Renal pelvis (tissue), 4 donors: ENCODE data around the gene ABL1. TPM values are rescaled to one million over a fixed set of nuclear protein-coding genes. Genes with fewer than 3 reads are reported as not detected.

Experiments
- DNase-seq: peaks from one replicate; pipeline ENCODE4 v3.0.0-alpha.2; 2013
- polyA plus RNA-seq, 3 donors: library from polyadenylated mRNA; unstranded; fragments of 120-200 nt; gene quantifications; one replicate each; pipeline ENCODE4 v1.2.1, GENCODE V29; 2013; ENCODE audit not compliant: insufficient read length in 3 of 3

Gene ABL1
- polyA plus RNA-seq, 3 donors: 75.1 to 93.9 (median 82.2) TPM

DNA sequence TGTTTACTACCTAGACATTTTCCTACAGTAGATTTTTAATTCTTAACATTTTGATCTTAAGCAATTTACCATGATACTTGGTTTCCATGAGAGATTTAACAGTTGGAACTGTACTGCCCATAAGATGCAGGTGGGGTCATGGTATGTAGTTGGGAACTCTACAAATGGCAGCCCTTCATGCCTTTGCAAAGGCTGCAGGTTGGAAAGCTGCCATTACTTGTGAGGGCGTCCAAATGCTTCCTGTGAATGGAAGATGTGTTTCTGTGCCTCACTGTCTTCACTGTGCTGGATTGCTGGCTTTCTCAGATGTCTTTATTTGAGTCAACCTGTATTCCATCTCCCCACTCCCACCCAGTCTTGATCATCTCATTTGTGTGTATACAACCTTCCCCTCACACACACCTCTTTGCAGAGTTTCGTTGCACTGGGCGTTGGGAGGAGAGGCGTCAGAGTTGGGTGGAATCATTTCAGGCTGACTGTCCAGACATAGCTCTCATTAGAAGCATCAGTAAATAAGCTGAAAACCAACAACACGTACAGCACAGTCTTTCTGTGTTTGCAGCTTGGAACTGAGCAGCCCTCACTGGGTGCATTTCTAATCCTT lies 14.8 kb upstream of the ABL1 start:
- DNase-seq: no peak

- DNase-seq: no peak
Observed at GRCh38 chr9:130823435-130823834, 11.6 kb upstream of the ABL1 start.

DNA sequence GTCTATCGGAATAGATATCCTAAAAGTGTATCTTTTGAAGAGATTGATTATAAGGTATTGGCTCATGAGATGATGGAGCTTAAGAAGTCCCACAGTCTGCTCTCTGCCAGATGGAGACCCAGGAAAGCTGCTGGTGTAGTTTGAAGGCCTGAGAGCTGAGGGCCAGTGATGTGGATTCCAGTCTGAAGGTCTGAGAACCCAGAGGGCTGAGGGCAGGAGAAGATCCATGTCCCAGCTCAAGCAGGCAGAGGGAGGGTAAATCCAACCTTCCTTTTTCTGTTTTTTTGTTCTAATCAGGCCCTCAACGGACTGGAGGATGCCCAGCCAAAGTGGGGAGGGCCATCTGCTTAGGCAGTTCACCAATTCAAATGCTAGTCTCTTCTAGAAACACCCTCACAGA lies 11.0 kb upstream of the ABL1 start:
- no peak for DNase-seq

GRCh38 chr9:130824643-130825350 lies 10.3 kb upstream of the ABL1 start:
- DNase-seq: peak; percentile 91

GRCh38 chr9:130825351-130825651 lies 9.8 kb upstream of the ABL1 start:
- no peak for DNase-seq

DNA sequence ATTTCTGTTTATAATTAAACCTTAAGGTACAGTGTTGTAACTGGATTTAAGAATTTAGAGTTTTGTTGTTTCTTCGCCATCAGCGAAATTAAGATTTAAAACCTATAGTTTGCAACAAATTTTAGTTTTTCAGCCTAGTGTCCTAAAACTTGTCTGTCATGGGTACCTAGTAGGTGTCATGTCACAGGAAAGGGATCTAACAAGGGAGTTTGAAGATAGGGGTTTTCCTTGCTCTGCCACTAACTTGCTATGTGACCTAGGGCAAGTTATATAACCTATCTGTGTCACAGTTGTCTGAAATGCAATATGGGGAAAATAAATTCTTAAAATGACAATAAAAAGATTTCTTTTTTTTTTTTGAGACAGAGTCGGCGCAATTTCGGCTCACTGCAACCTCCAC lies 9.2 kb upstream of the ABL1 start:
- DNase-seq: no peak

GRCh38 chr9:130829762-130830161 lies 5.3 kb upstream of the ABL1 start:
- DNase-seq: no peak

- no peak for DNase-seq
Observed at GRCh38 chr9:130830231-130830760, 4.8 kb upstream of the ABL1 start.

DNA sequence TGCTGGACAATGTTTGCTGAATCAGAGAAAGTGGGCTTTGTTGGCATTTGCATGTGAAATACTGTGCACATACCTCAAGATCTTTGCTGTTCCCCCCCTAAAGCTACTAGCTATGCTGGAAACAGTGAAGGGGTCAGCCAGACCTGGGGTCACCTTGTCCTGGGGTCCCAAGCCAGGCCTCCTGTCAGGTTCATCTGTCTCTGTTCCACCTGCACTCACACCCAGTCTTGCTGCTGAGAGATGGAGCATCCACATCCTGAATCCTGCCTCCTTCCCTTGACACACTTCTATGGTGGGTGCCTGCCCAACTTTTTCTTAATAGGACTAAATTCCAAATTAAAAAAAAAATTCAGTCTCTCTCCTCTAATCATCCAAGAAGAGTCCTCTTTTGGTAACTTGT lies 4.0 kb upstream of the ABL1 start:
- no peak for DNase-seq

GRCh38 chr9:130833031-130833990 lies 1.7 kb upstream of the ABL1 start:
- DNase-seq: no peak

DNA sequence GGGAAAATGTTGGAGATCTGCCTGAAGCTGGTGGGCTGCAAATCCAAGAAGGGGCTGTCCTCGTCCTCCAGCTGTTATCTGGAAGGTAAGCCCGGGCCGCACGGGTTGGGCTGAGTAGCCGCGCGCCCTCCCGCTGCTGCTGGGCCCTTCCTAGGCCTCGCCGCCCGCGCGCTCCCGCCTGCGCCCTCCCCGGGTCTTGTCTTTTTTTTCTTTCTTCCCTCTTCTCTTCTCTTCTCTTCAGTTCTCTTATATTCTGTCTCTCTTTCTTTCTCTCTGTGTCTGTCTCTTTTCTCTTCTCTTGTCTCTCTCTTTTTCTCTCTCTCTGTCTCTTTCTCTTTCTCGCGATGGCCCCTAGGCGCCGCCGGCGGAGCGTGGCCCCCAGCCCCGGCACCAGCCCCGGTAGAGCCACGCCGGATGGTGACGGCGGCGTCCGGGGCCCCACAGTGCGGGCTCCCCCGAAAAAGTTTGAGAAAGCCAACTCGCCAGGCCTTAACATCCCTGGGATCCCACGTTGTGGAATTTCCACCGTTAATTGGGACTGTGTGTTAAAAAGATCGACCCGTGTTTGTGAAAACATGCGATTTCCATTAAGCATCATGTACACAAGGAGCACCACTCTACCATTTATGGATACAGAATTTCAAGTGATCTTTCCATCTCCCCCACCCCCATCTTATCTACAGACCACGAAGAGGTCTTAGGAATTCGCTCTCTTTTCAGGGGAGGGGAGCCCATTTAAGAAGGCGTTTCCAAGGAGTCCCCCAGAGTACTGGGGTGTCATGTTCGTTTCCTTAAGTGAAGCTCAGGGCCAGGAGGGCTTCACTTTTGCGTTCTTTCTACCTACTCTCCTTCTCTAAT lies 616 bp downstream of the ABL1 start:
- no peak for DNase-seq

- no peak for DNase-seq
Observed at GRCh38 chr9:130837002-130837511, 2.0 kb downstream of the ABL1 start.

DNA sequence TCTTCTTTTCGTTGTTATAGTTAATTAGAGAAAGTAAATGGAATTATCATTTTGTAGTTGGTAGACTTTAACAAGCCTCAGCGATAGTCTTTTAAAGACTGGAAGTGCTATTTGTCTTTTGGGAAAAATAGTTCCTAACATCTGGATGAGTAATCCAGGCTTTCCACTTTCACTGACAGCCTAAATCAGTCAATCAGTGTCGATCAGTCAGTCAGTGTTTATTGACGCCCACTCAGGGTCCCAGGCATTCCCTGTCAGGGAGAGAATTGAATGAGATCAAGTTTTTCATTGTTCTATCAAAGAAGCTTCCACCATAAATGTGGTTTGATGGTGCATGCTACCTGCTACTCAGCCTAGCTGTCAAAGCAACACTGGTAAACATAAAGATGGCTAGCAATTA lies 2.6 kb downstream of the ABL1 start:
- DNase-seq: no peak

DNA sequence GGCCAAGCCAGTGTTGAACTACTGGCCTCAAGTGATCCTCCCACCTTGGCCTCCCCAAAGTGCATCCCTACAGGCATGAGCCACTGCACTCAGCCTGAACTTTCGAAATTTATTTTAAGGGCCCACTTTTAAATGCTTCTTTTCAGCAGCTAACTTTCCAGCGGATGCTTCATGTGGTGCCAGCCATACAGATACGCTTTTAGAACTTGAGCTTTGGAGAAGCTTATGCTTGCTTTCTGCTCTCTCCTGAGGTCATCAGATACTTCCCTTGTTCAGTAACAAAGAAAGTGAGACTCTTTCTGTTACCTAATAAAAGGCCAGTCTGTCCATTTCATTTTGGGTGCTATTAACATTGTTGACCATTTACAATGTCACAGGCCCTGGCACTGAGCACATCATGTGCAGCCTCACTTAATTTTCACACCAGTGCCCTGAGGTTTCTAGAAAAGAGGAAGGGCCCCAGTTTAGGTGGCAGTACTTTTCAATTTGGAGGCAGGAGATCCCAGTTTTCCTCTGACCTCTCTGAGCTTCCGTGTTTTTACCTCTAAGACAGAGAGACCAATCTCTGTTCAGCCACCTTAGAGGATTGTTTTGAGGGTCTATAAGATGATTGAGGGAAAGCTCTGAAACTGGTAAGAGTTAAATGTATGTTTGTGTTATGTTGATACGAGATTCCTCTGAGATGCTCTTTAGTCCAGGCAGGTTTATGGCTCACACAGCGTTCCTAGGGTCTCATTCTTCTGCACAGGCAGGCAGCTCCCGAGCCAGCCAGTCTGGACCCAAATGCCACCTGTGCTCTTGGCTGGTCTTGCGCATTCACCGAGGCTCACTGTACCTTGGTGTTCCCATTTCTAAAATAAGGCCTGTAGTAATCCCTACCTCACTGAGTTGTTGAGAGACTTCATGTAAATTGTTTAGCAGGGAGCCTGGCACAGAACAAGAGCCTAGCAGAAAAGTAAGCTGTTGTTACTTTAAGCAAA lies 4.4 kb downstream of the ABL1 start:
- no peak for DNase-seq

- DNase-seq: no peak
Observed at GRCh38 chr9:130842545-130842944, 7.5 kb downstream of the ABL1 start.

GRCh38 chr9:130843049-130843908 lies 8.2 kb downstream of the ABL1 start:
- DNase-seq: no peak

- DNase-seq: no peak
Observed at GRCh38 chr9:130844044-130844451, 9.0 kb downstream of the ABL1 start.

GRCh38 chr9:130845254-130845653 lies 10.2 kb downstream of the ABL1 start:
- no peak for DNase-seq

DNA sequence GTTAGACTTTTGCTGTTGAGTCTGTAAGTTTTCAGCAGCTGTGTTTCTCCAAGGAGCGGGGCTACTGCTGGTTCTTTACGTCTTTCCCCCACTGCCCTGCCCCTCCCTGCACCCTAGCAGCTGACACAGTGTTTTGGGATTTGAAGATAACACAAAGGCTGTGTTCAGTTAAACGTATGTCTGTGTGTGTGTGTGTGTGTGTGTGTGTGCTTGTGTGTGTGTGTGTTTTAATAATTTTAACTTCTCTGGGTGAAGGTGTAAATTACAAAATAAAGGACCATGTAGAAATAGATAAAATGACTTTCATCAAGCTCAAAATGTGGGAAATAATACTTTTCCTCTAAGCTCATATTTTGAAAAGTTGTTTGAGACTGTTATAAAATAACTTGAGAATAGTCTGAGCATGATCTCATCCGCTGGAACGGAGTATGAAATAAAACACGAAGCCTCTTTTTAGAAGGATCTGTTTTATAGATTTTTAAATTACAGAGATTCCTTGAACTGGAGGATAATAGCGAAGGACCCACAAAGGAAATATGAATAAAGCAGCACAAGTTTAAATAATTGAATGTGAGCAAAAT lies 10.9 kb downstream of the ABL1 start:
- DNase-seq: no peak
